PC-9 (cell line): ENCODE results near the gene C14orf119. TPM values are rescaled to one million over a fixed set of nuclear protein-coding genes. Genes with fewer than 3 reads are reported as not detected.

Experiments
- BruUV-seq: library from RNA; stranded (reverse); fragments of 400-500 nt; replicated peaks from 2 replicates; lab custom pipeline; 2021; lab: Mats Ljungman, UMichigan
- CTCF ChIA-PET: fragments of 300-600 bp; sonication (Branson Sonifier 250); formaldehyde crosslinking; loops from one replicate; lab custom pipeline; 2022; ENCODE audit warnings: antibody characterized with exemption; lab: Charles Lee
- POLR2A ChIA-PET: fragments of 300-600 bp; sonication (Branson Sonifier 250); formaldehyde crosslinking; loops from one replicate; lab custom pipeline; 2022; ENCODE audit warnings: antibody characterized with exemption; ENCODE audit not compliant: unreplicated experiment; lab: Charles Lee
- DNase-seq, 2 experiments: peaks; one replicate each; pipeline versions ENCODE4 v3.0.0 to v3.0.0-alpha.2; 2015 to 2022; ENCODE audit warnings: mixed read lengths in 1 of 2
- H2AFZ ChIP-seq: fragments of 200-600 bp; sonication (generic); 2 replicates; pipeline ENCODE4 v1.8.1; 2017; ENCODE audit warnings: antibody characterized with exemption
- H3F3A ChIP-seq: fragments of 200-600 bp; sonication (generic); 2 replicates; pipeline ENCODE4 v1.8.1; 2017; ENCODE audit warnings: antibody characterized with exemption, mild to moderate bottlenecking, low read depth; ENCODE audit not compliant: insufficient read depth
- H3K27ac ChIP-seq: fragments of 200-600 bp; sonication (generic); 2 replicates; pipeline ENCODE4 v1.6.1; 2016; ENCODE audit warnings: mixed run types
- H3K27me3 ChIP-seq: fragments of 200-600 bp; sonication (generic); 2 replicates; pipeline ENCODE4 v1.6.1; 2016; ENCODE audit warnings: low read depth, mixed run types; ENCODE audit not compliant: insufficient read depth
- H3K36me3 ChIP-seq: fragments of 200-600 bp; sonication (generic); 2 replicates; pipeline ENCODE4 v1.6.1; 2016; ENCODE audit warnings: low read depth, mixed run types
- H3K4me1 ChIP-seq: fragments of 200-600 bp; sonication (generic); replicated peaks from 2 replicates; pipeline ENCODE4 v1.6.1; 2016; ENCODE audit warnings: mixed run types; ENCODE audit not compliant: insufficient read depth
- H3K4me2 ChIP-seq: fragments of 200-600 bp; sonication (generic); 2 replicates; pipeline ENCODE4 v1.6.1; 2017; ENCODE audit warnings: mixed run types
- H3K4me3 ChIP-seq: fragments of 200-600 bp; sonication (generic); 2 replicates; pipeline ENCODE4 v1.6.1; 2016; ENCODE audit warnings: mixed run types
- H3K79me2 ChIP-seq: fragments of 200-600 bp; sonication (generic); 2 replicates; pipeline ENCODE4 v1.6.1; 2017; ENCODE audit warnings: low read depth, mixed run types
- H3K9me2 ChIP-seq: fragments of 200-600 bp; sonication (generic); 2 replicates; pipeline ENCODE4 v1.8.1; 2017; ENCODE audit warnings: mild to moderate bottlenecking; ENCODE audit not compliant: insufficient read depth
- H3K9me3 ChIP-seq: fragments of 200-600 bp; sonication (generic); 2 replicates; pipeline ENCODE4 v1.8.1; 2016; ENCODE audit warnings: low read depth; ENCODE audit not compliant: insufficient read depth
- H4K20me1 ChIP-seq: fragments of 200-600 bp; sonication (generic); 2 replicates; pipeline ENCODE4 v1.8.1; 2017; ENCODE audit not compliant: insufficient read depth
- EZH2 ChIP-seq: fragments of 200-600 bp; sonication (generic); IDR thresholded peaks from 2 replicates; pipeline ENCODE4 v1.8.0; 2017; ENCODE audit warnings: antibody characterized with exemption, low read depth
- intact Hi-C: fragments of 100-400 bp; cut with micrococcal nuclease; formaldehyde crosslinking; loops from one replicate; pipeline ENCODE4 v1.10.0; 2022; ENCODE audit not compliant: unreplicated experiment
- total RNA-seq: library from RNA; stranded (reverse); gene quantifications from 2 replicates; pipeline ENCODE4 v1.2.3, GENCODE V29; 2021
- TF ChIP-seq, protein P1 (sequence below): fragments of 200-600 bp; sonication (generic); conservative IDR thresholded peaks from 2 replicates; pipeline ENCODE4 v1.6.1; 2017; ENCODE audit warnings: mixed run types, antibody characterized with exemption, mild to moderate bottlenecking, moderate library complexity

C14orf119 gene
- total RNA-seq, 1 experiment from 2014 or later = 46.5 TPM

DNA sequence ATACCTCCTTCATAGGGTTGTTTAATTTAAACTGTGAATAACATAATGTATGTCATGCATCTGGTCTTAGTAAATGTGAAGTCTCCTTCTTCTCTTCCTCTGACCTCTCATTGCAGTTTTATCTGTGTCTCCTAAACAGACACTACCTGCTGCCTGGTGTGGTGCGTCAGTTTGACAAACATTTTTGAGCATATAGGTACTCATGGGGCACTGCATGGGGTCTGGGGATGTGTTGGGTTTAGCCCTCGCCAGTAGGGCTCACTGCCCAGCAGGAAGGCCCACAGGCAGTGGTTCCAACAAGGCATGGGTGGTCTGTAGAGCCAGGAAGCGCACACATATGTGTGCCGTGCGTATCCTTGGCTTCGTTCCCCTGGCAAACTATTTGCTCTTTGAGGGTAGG, 26.8 kb downstream of the C14orf119 start:
- POLR2A ChIA-PET = no interaction called here
- H4K20me1 ChIP-seq = no peaks in the 10 kb centered on the region
- intact Hi-C loops = loop anchor here (10.0 kb wide), 1 partner anchor 143 kb away; no protein-coding TSS in a partner anchor
- no peak overlapping the region for H3K4me2 ChIP-seq
- CTCF ChIA-PET = interaction anchor here (1.9 kb wide), 2 partner anchors 60 to 63 kb away, joined by 9 to 13 read pairs; no protein-coding TSS in a partner anchor
- H3K9me3 ChIP-seq = no peaks in the 10 kb centered on the region
- H3F3A ChIP-seq = no peaks in the 10 kb centered on the region
- no peak overlapping the region for H2AFZ ChIP-seq
- no peak overlapping the region for H3K27ac ChIP-seq
- H3K9me2 ChIP-seq = no peaks in the 10 kb centered on the region
- no TSS peak for BruUV-seq
- no peak for TF ChIP-seq EZH2
- TF ChIP-seq, protein P1, sequence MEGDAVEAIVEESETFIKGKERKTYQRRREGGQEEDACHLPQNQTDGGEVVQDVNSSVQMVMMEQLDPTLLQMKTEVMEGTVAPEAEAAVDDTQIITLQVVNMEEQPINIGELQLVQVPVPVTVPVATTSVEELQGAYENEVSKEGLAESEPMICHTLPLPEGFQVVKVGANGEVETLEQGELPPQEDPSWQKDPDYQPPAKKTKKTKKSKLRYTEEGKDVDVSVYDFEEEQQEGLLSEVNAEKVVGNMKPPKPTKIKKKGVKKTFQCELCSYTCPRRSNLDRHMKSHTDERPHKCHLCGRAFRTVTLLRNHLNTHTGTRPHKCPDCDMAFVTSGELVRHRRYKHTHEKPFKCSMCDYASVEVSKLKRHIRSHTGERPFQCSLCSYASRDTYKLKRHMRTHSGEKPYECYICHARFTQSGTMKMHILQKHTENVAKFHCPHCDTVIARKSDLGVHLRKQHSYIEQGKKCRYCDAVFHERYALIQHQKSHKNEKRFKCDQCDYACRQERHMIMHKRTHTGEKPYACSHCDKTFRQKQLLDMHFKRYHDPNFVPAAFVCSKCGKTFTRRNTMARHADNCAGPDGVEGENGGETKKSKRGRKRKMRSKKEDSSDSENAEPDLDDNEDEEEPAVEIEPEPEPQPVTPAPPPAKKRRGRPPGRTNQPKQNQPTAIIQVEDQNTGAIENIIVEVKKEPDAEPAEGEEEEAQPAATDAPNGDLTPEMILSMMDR = no peak
- no peaks in the 10 kb centered on the region for H3K79me2 ChIP-seq
- no peaks in the 10 kb centered on the region for H3K27me3 ChIP-seq
- no peak for DNase-seq
- no peaks in the 10 kb centered on the region for H3K4me1 ChIP-seq
- no peaks in the 10 kb centered on the region for H3K36me3 ChIP-seq
- H3K4me3 ChIP-seq = no peak overlapping the region

DNA sequence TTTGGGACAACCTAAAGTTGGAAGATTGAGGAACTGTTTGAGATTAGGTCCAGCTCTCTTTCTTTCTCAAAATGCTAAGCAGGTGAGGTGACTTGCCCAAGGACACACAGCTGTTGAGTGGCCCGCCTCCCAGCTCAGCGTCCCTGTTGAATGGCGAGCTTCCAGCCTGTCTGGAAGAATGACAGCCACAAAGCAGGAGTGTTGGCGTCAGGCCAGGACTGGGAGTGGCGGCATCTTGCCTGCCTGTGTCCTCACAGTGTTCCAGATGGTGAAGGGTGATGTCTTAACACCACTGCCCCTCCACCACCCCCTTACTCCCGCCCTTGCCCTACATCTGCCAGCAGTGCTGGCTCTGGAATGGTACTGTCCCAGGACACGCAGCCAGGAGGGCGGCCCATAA, 28.1 kb downstream of the C14orf119 start:
- no TSS peak for BruUV-seq
- no peaks in the 10 kb centered on the region for H3K79me2 ChIP-seq
- H3K27ac ChIP-seq = no peak overlapping the region
- H3K9me2 ChIP-seq = no peaks in the 10 kb centered on the region
- ChIA-PET CTCF (no interaction called here), POLR2A (no interaction called here)
- no peaks in the 10 kb centered on the region for H3K9me3 ChIP-seq
- H3K4me1 ChIP-seq = no peaks in the 10 kb centered on the region
- no peak overlapping the region for H2AFZ ChIP-seq
- H3K4me2 ChIP-seq = no peak overlapping the region
- intact Hi-C loops = loop anchor here (10.0 kb wide), 1 partner anchor 141 kb away; no protein-coding TSS in a partner anchor
- H3K27me3 ChIP-seq = no peaks in the 10 kb centered on the region
- TF ChIP-seq, protein P1 = no peak
- TF ChIP-seq EZH2 = no peak
- no peak for DNase-seq
- H3K36me3 ChIP-seq = no peaks in the 10 kb centered on the region
- H3F3A ChIP-seq = no peaks in the 10 kb centered on the region
- H4K20me1 ChIP-seq = no peaks in the 10 kb centered on the region
- no peak overlapping the region for H3K4me3 ChIP-seq

DNA sequence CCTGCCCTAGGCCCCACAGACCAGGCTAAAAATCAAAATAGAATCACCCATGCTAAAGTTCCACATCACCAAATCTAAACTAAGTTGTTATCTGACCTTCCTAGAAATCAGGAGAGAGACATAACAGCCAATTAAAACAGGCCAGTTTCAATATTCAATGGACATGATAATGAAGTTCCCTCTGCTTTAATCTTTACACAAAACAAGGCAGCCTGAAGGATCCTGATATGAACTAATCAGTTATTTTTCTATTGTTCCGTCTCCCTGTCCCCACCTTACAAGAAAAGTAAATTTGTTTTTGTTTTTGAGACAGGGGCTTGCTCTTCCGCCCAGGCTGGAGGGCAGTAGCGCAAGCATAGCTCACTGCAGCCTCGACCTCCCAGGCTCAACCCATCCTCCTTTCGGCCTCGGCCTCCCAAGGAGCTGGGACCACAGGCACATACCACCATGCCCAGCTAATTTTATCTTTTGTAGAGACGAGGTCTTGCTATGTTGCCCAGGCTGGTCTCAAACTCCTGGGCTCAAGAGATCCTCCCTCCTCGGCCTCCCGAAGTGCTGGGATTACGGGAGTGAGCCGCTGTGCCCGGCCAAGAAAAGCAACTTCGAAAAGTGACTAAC, 29.1 kb downstream of the C14orf119 start:
- H3K27me3 ChIP-seq = no peaks in the 10 kb centered on the region
- ChIA-PET POLR2A (no interaction called here), CTCF (no interaction called here)
- no peak for DNase-seq
- BruUV-seq = no TSS peak
- H3K79me2 ChIP-seq = no peaks in the 10 kb centered on the region
- intact Hi-C loops = loop anchor here (10.0 kb wide), 1 partner anchor 140 kb away; no protein-coding TSS in a partner anchor
- H4K20me1 ChIP-seq = no peaks in the 10 kb centered on the region
- no peaks in the 10 kb centered on the region for H3K9me2 ChIP-seq
- TF ChIP-seq, protein P1 = no peak
- no peak for TF ChIP-seq EZH2
- H3K4me1 ChIP-seq = peaks cover 2% of the 10 kb centered on the region; the same call in 1 of the 2 replicates
- no peaks in the 10 kb centered on the region for H3K9me3 ChIP-seq
- H3F3A ChIP-seq = peaks cover under 1% of the 10 kb centered on the region
- no peak overlapping the region for H2AFZ ChIP-seq
- no peak overlapping the region for H3K4me2 ChIP-seq
- H3K36me3 ChIP-seq = no peaks in the 10 kb centered on the region
- H3K4me3 ChIP-seq = no peak overlapping the region
- H3K27ac ChIP-seq = no peak overlapping the region
